Measurements from ENCODE around the gene CEP85. TPM values are rescaled to one million over a fixed set of nuclear protein-coding genes. Genes with fewer than 3 reads are reported as not detected.
A peak's percentile ranks its signal among the peaks of the same experiment; 100 is the strongest.
"Not testable (repeated sequence)": the region's sequence is repeated elsewhere in the genome, so short reads cannot be mapped to it uniquely, and the experiment has no call there.

CEP85 gene
- total and polyA plus RNA-seq, 9 of the 15 experiments (the other 6 are each of a cell fraction or from before 2014, with no cell fraction given), result 42.1 to 140 (median 92.6) TPM

GRCh38 chr1:26307966-26308899, 74.2 kb downstream of the CEP85 start (continued):
- TF ChIP-seq ZBTB11 (CRISPR knock-in tag; IDR thresholded peaks at IDR 0.05) (peak in 1 of 3 experiments; percentile 47; a peak in 1 of 6 replicates), NR2C1 (tag; IDR thresholded peaks at IDR 0.05) (peak; percentile 55), ARNT (IDR thresholded peaks at IDR 0.05) (0 out of 4 replicates have a peak, but pooled peaks of 1 of the 2 experiments have one; percentile 26), ZNF280A (IDR thresholded peaks at IDR 0.05; ENCODE audit: low read depth, partially characterized antibody) (peak; percentile 15), ZNF79 (CRISPR knock-in tag; IDR thresholded peaks at IDR 0.05; ENCODE audit: low read depth) (0 out of 2 replicates have a peak, but pooled peaks have one; percentile 17), BRD9 (IDR thresholded peaks at IDR 0.05; ENCODE audit: low read depth, partially characterized antibody) (peak; percentile 62), AFF1 (IDR thresholded peaks at IDR 0.05; ENCODE audit: low read depth in 1 of 2, partially characterized antibody in 2 of 2) (peak in 1 of 2 experiments; percentile 43), PTTG1 (tag; IDR thresholded peaks at IDR 0.05; ENCODE audit: low read depth) (peak; percentile 36), JUND (IDR thresholded peaks at IDR 0.05; ENCODE audit: borderline replicate concordance, low read depth, low read length) (peak; percentile 48; the same call in 1 of the 2 replicates), JUND (tag; IDR thresholded peaks at IDR 0.05; ENCODE audit: borderline replicate concordance, low read depth, low read length) (peak; percentile 66; the same call in 2 of the 3 replicates), HLTF (IDR thresholded peaks at IDR 0.05) (peak; percentile 68; the same call in 1 of the 2 replicates), CBFA2T3 (IDR thresholded peaks at IDR 0.05) (peak; percentile 80), NFRKB (IDR thresholded peaks at IDR 0.05; ENCODE audit: low read depth) (peak; percentile 85), CBFA2T2 (conservative IDR thresholded peaks at IDR 0.05) (peak; percentile 63; the same call in 1 of the 2 replicates), GTF2A2 (tag; IDR thresholded peaks at IDR 0.05) (0 out of 2 replicates have a peak, but pooled peaks have one; percentile 3)
- not testable (repeated sequence) for TF ChIP-seq NR2C1 (IDR thresholded peaks at IDR 0.05)

All from K562 (cell line).